Motor neuron (in vitro differentiated cells): ENCODE measurements around the gene PLCB4. TPM values are rescaled to one million over a fixed set of nuclear protein-coding genes. Genes with fewer than 3 reads are reported as not detected.
A peak's percentile ranks its signal among the peaks of the same experiment; 100 is the strongest.

Experiments used
- ATAC-seq, 8 experiments: fragments of 200-7000 bp; cut with Tn5 transposase; replicated peaks in 6 of 8; 2 replicates each; pipeline ENCODE4 v1.8.0; 2021; ENCODE audit warnings: mild to moderate bottlenecking in 8 of 8, moderate library complexity in 8 of 8
- H3K27ac ChIP-seq, 2 donors: fragments of 250-450 bp; sonication (Bioruptor Pico); 2 replicates each; pipeline ENCODE4 v1.9.0; 2021; ENCODE audit warnings: antibody characterized with exemption in 2 of 2, mild to moderate bottlenecking in 2 of 2, moderate library complexity in 1 of 2
- H3K4me1 ChIP-seq, 2 donors: fragments of 250-450 bp; sonication (Bioruptor Pico); replicated peaks in 1 of 2; 2 replicates each; pipeline ENCODE4 v1.6.1; 2021; ENCODE audit warnings: antibody characterized with exemption in 2 of 2, mild to moderate bottlenecking in 2 of 2, moderate library complexity in 1 of 2
- H3K4me3 ChIP-seq, 5 donors: fragments of 250-450 bp; sonication (Bioruptor Pico); 2 replicates each; pipeline ENCODE4 v1.9.0; 2021; ENCODE audit warnings: antibody characterized with exemption in 5 of 5, mild to moderate bottlenecking in 5 of 5, moderate library complexity in 4 of 5
- WGBS, 10 experiments: fragments of 450-650 bp; shearing (Covaris generic); methylation state at CpG; one replicate each; pipeline ENCODE4 v1.0.0; 2022; 5-methylcytosine and 5-hydroxymethylcytosine counted together
- in situ Hi-C, 9 experiments: fragments of 400-800 bp; cut with MboI; loops; one replicate each; pipeline ENCODE4 v1.15.0; 2021; ENCODE audit warnings: low sequenced_read_pairs in 9 of 9, low pct_unique_long_range_greater_than_20kb in 2 of 9; ENCODE audit not compliant: unreplicated experiment in 9 of 9
- total RNA-seq, 8 experiments: library from RNA; unstranded; fragments of 300-600 nt; gene quantifications; 2 replicates each; pipeline versions ENCODE4 v1.2.3 to v1.2.4, GENCODE V29; 2022

Gene PLCB4
- total RNA-seq, 8 experiments from 2014 or later = 4.4 to 27.2 (median 16.2) TPM

GRCh38 chr20:9507544-9508239 lies 438.8 kb downstream of the PLCB4 start:
- WGBS, 10 experiments = 8 to 100% (median 80%) methylated on average over 1 to 28 of the region's 37 CpGs; no CpG with 5 or more reads in 3 of the 10 experiments
- H3K4me1 ChIP-seq = peaks cover 13 to 24% of the 10 kb centered on the region in 2 donors
- in situ Hi-C loops = no loop called here
- ATAC-seq = no peak
- H3K27ac ChIP-seq = no peak overlapping the region
- no peak overlapping the region for H3K4me3 ChIP-seq

- ATAC-seq = no peak
- in situ Hi-C loops = no loop called here
Measured at GRCh38 chr20:9508240-9508661, 439.4 kb downstream of the PLCB4 start.

GRCh38 chr20:9508696-9509178 lies 439.9 kb downstream of the PLCB4 start:
- 0 to 74% (median 52%) methylated on average over 2 to 20 of the region's 30 CpGs; no CpG with 5 or more reads in 2 of the 10 experiments for WGBS, 10 experiments
- Histone ChIP-seq H3K4me3 (no peak overlapping the region), H3K27ac (no peak overlapping the region), H3K4me1 (peaks cover 13 to 30% of the 10 kb centered on the region in 2 donors)
- ATAC-seq = no peak
- in situ Hi-C loops = no loop called here

More at GRCh38 chr20:9508240-9508661, 439.4 kb downstream of the PLCB4 start:
- Histone ChIP-seq H3K27ac (no peak overlapping the region), H3K4me3 (no peak overlapping the region), H3K4me1 (peaks cover 13 to 27% of the 10 kb centered on the region in 2 donors)
- 12 to 71% (median 54%) methylated on average over 1 to 18 of the region's 23 CpGs; no CpG with 5 or more reads in 1 of the 10 experiments for WGBS, 10 experiments

DNA sequence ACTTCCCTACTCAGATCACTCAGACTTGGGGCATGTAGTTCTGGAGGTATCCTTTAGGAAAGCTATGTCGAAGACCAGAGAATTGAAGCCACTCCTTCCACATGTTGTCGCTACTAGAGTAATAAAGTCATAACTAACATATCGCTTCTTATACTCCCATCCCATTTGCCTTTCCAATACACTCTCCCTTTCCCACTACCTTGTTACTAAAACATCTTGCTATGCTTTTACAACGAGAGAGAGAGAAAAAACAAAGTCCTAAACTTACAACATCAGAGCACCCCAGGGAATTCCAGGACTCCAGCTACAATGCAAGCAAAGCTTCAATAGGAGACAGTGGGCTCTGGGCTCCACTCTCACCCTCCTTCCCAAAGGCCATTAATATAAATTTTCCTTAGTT lies 440.4 kb downstream of the PLCB4 start:
- peaks cover 13 to 27% of the 10 kb centered on the region in 2 donors for H3K4me1 ChIP-seq
- no peak overlapping the region for H3K4me3 ChIP-seq
- in situ Hi-C loops = no loop called here
- 0 to 100% (median 56%) methylated on average over 1 to 4 of the region's 4 CpGs; no CpG with 5 or more reads in 1 of the 10 experiments for WGBS, 10 experiments
- no peak for ATAC-seq
- no peak overlapping the region for H3K27ac ChIP-seq

DNA sequence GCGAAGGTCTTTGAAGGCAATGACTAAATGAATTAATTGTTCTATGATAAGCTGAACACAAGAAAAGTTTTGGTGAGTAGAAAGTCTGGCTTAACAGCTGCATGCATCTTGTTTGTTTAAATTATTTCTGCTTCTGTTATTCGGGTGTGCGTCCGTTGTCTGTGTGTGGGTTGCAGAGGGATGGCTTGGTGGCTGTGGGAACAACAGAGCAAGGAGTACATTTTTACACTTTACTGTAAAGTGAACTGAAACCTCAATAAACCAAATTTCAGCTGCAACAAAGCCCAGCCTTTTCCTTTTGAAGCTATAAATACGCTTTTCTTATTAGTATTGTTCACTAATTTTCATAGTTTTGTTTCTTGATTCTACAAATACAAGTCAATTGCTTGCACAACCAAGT lies 442.0 kb downstream of the PLCB4 start:
- 0 to 100% (median 83%) methylated on average over 1 to 5 of the region's 5 CpGs; no CpG with 5 or more reads in 1 of the 10 experiments for WGBS, 10 experiments

DNA sequence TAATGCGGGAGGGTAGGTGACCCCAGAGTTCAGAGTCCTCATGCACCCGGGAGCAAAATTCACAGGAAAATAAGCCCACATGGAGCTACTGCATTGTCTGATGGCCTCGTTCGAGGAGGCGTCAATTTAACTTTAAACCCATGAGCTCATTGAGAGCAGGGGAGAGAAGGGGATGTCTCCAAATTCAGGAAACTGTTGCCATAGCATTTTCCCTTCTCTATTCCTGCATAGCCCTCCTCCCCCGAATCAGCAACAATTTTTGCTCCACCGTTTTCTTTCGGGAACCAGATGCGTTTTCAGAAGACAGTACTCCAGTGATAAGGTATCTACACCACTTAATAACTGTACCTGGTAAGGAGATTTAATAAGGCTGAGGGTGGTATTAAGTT lies 445.2 kb downstream of the PLCB4 start:
- Histone ChIP-seq H3K27ac (peak overlapping the region in 1 of 2 donors; percentile 80), H3K4me1 (peaks cover 26 to 49% of the 10 kb centered on the region in 2 donors), H3K4me3 (peak overlapping the region; percentile 48 to 71 (median 55))
- ATAC-seq = peak in 6 of 8 experiments; percentile 14 to 29 (median 20)
- WGBS, 10 experiments = 0 to 48% (median 15%) methylated on average over 2 to 8 of the region's 9 CpGs; no CpG with 5 or more reads in 5 of the 10 experiments
- in situ Hi-C loops = no loop called here

More for the DNA sequence above, 442.0 kb downstream of the PLCB4 start:
- peaks cover 15 to 27% of the 10 kb centered on the region in 2 donors for H3K4me1 ChIP-seq
- no peak overlapping the region for H3K4me3 ChIP-seq
- H3K27ac ChIP-seq = no peak overlapping the region
- in situ Hi-C loops = no loop called here
- no peak for ATAC-seq

- 0 to 43% (median 1%) methylated on average over 2 to 9 of the region's 38 CpGs; no CpG with 5 or more reads in 2 of the 10 experiments for WGBS, 10 experiments
- in situ Hi-C loops = no loop called here
Measured at GRCh38 chr20:9514461-9515213, 445.8 kb downstream of the PLCB4 start, which contains the start of gene LAMP5. LAMP5 (plus strand) TSS chr20:9514590; CDS start chr20:9514853, 263 bp downstream.

GRCh38 chr20:9515214-9515585 lies 446.3 kb downstream of the PLCB4 start:
- Histone ChIP-seq H3K27ac (peak overlapping the region in 1 of 2 donors; percentile 80), H3K4me3 (peak overlapping the region; percentile 48 to 71 (median 55)), H3K4me1 (peaks cover 29 to 60% of the 10 kb centered on the region in 2 donors)
- in situ Hi-C loops = no loop called here
- WGBS, 10 experiments = 0 to 35% (median 0%) methylated on average over 2 to 9 of the region's 13 CpGs; no CpG with 5 or more reads in 3 of the 10 experiments
- peak in 5 of 8 experiments; percentile 15 to 19 (median 16) for ATAC-seq

More at GRCh38 chr20:9514461-9515213, 445.8 kb downstream of the PLCB4 start, which contains the start of gene LAMP5:
- peak within 1 kb of the TSS in 1 of 2 donors; percentile 80 for H3K27ac ChIP-seq
- H3K4me3 ChIP-seq = peak within 1 kb of the TSS; percentile 48 to 71 (median 55)
- peak; percentile 84 to 91 (median 88) for ATAC-seq
- H3K4me1 ChIP-seq = peaks cover 27 to 54% of the 10 kb centered on the region in 2 donors

DNA sequence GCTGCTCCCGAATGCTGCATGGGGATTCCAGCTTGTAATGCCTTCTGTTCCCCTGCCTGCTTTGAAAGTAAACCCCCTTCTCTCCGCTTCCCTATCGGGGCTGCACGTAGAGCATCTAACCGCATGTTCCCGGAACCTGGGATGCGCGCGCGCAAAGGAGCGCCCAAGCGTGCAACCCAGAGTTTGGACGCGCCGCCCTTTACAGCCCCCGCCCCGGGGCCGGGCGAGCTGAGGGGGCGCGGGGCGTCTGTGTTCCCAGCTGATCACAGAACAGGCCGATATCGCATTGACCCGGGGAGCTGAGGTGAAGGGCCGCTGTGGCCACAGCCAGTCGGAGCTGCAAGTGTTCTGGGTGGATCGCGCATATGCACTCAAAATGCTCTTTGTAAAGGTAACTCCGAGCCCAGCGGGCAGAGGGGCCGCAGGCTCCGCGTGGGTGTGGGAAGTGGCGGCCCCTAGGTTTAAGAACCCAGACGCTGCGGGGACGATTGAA lies 446.9 kb downstream of the PLCB4 start:
- Histone ChIP-seq H3K4me1 (peaks cover 30 to 63% of the 10 kb centered on the region in 2 donors), H3K4me3 (peak overlapping the region; percentile 48 to 71 (median 55)), H3K27ac (peak overlapping the region in 1 of 2 donors; percentile 80)
- 0 to 12% (median 4%) methylated on average over 5 to 22 of the region's 38 CpGs; no CpG with 5 or more reads in 5 of the 10 experiments for WGBS, 10 experiments
- in situ Hi-C loops = no loop called here
- peak in 5 of 8 experiments; percentile 14 to 21 (median 19) for ATAC-seq

- peak overlapping the region; percentile 8 to 80 for H3K27ac ChIP-seq
- peak overlapping the region; percentile 48 to 71 (median 55) for H3K4me3 ChIP-seq
- WGBS, 10 experiments = 0 to 58% (median 8%) methylated on average over 4 to 16 of the region's 28 CpGs; no CpG with 5 or more reads in 3 of the 10 experiments
- peak in 5 of 8 experiments; percentile 35 to 50 (median 40) for ATAC-seq
- in situ Hi-C loops = no loop called here
- H3K4me1 ChIP-seq = peaks cover 33 to 63% of the 10 kb centered on the region in 2 donors
Measured at GRCh38 chr20:9516234-9516871, 447.5 kb downstream of the PLCB4 start.

DNA sequence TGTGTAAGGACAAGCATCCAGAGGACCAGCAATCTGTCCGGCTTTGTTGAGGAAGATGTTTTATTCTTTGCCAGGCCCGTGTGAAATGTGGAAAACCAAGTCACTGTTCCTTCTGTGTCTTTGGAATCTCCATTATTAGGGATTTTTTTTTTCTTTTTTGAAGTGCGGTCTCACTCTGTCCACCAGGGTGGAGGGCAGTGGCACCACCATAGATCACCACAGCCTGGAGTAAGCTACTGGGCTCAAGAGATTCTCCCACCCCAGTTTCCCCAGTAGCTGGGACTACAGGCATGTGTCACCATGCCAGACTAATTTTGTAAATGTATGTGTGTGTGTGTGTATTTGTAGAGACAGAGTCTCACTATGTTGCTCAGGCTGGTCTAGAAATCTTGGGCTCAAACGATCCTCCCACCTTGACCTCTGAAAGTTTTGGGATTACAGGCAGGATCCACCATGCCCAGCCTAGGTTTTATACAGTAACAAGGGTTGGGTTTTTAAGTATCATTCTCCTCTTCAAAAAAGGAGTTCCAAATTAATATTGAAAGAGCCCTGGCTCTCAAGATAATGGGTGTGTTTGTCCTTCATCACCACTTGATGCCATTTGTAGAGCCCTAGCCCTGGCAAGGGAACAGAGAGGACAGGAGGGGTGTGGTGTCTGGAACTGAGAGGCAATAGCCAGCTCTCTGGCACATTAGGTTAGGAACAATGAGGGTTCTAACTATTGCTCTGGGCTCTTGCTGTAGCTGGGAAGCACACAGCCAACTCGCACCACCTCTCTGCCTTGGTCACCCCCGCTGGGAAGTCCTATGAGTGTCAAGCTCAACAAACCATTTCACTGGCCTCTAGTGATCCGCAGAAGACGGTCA lies 448.6 kb downstream of the PLCB4 start:
- in situ Hi-C loops = no loop called here
- Histone ChIP-seq H3K27ac (peak overlapping the region in 1 of 2 donors; percentile 80), H3K4me1 (peaks cover 33 to 55% of the 10 kb centered on the region in 2 donors), H3K4me3 (peak overlapping the region in 4 of 5 donors; percentile 48 to 71 (median 56))
- 0 to 100% (median 50%) methylated on average over 2 to 6 of the region's 8 CpGs; no CpG with 5 or more reads in 3 of the 10 experiments for WGBS, 10 experiments
- no peak for ATAC-seq
